DOHH2 (cell line): ENCODE data around the gene TNFRSF13B.
"Not testable (repeated sequence)": the region's sequence is repeated elsewhere in the genome, so short reads cannot be mapped to it uniquely, and the experiment has no call there.

Experiments used
- H3F3A ChIP-seq: fragments of 200-600 bp; sonication (generic), shearing (Covaris generic); 2 replicates; pipeline ENCODE4 v1.6.0; 2016; ENCODE audit warnings: antibody characterized with exemption, mild to moderate bottlenecking; ENCODE audit not compliant: control insufficient read depth, insufficient read depth
- H3K27ac ChIP-seq: fragments of 200-600 bp; sonication (generic); 2 replicates; pipeline ENCODE4 v1.5.1; 2014; ENCODE audit warnings: low read depth, mild to moderate bottlenecking, low read length, moderate library complexity
- H3K27me3 ChIP-seq: fragments of 200-600 bp; sonication (generic); 2 replicates; pipeline ENCODE4 v1.6.1; 2014; ENCODE audit warnings: mild to moderate bottlenecking, low read length, mixed read lengths; ENCODE audit not compliant: control insufficient read depth
- H3K36me3 ChIP-seq: fragments of 200-600 bp; sonication (generic); 2 replicates; pipeline ENCODE4 v1.6.1; 2014; ENCODE audit warnings: mild to moderate bottlenecking, low read length, moderate library complexity, mixed read lengths; ENCODE audit not compliant: control insufficient read depth
- H3K4me1 ChIP-seq: fragments of 200-600 bp; sonication (generic); 2 replicates; pipeline ENCODE4 v1.6.1; 2014; ENCODE audit warnings: mild to moderate bottlenecking, low read length, mixed read lengths; ENCODE audit not compliant: control insufficient read depth
- H3K4me2 ChIP-seq: fragments of 200-600 bp; sonication (generic); 2 replicates; pipeline ENCODE4 v1.6.0; 2014; ENCODE audit warnings: mild to moderate bottlenecking, low read length, moderate library complexity
- H3K4me3 ChIP-seq: fragments of 200-600 bp; sonication (generic); 2 replicates; pipeline ENCODE4 v1.5.1; 2014; ENCODE audit warnings: mild to moderate bottlenecking, low read length, mixed read lengths
- H3K79me2 ChIP-seq: fragments of 200-600 bp; sonication (generic); 2 replicates; pipeline ENCODE4 v1.6.1; 2014; ENCODE audit warnings: mild to moderate bottlenecking, low read length, mixed read lengths; ENCODE audit not compliant: control insufficient read depth
- H3K9me2 ChIP-seq: fragments of 200-600 bp; sonication (generic); replicated peaks from 2 replicates; pipeline ENCODE4 v1.6.1; 2014; ENCODE audit warnings: mild to moderate bottlenecking, low read length, mixed read lengths; ENCODE audit not compliant: control insufficient read depth
- H3K9me3 ChIP-seq: fragments of 200-600 bp; sonication (generic); 2 replicates; pipeline ENCODE4 v1.6.1; 2014; ENCODE audit warnings: antibody characterized with exemption, low read length, mixed read lengths; ENCODE audit not compliant: control insufficient read depth, insufficient read depth
- H4K20me1 ChIP-seq: fragments of 200-600 bp; sonication (generic); 2 replicates; pipeline ENCODE4 v1.6.0; 2014; ENCODE audit warnings: low read depth, mild to moderate bottlenecking, antibody characterized with exemption, low read length, moderate library complexity; ENCODE audit not compliant: control insufficient read depth, insufficient read depth
- CTCF ChIP-seq: fragments of 200-600 bp; sonication (generic); IDR thresholded peaks from one replicate; pipeline ENCODE4 v1.5.1; 2014; ENCODE audit warnings: antibody characterized with exemption, mild to moderate bottlenecking, low read depth, low read length; ENCODE audit not compliant: poor library complexity, severe bottlenecking
- EZH2phosphoT487 ChIP-seq: fragments of 200-600 bp; sonication (generic); IDR thresholded peaks from 2 replicates; pipeline ENCODE4 v1.6.1; 2017; ENCODE audit warnings: borderline replicate concordance, mild to moderate bottlenecking, antibody characterized with exemption, low read length, moderate library complexity, mixed read lengths

The TNFRSF13B gene

DNA sequence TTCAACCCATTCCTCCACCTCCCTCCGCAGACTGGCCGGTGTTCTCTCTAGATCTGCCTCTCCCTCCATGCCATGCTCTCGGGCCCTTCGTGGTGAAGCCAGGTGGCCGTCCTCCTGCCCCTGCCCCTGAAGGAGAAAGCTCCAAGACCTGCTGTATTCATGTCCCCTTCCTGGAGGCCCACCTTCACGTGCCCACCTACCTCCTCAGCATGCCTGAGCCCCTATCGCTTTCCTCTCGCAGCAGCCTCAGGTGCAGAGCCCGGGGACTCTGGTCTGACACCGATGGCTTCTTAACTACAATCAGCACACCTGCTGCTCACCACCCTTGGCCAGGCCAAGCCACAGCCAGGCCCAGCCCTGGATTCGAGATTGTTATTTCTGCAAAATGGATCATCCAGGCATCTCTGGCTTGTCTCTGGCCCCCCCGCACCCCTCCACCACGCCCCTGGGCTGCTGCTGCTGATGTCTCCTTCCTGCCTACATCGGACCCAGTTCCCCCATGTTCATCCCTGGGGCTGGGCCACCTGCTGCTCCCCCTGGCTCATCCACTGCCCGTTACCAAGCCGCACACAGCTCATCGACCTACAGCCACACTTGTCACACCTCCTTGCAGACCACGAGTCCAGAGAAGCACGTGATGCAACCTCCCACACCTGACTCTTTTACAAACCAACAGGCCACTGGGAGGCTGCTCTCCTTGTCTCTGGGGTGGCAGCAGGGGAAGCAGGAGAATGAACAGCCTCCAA is 32.5 kb upstream of the TNFRSF13B start:
- Histone ChIP-seq H3K4me2 (no peak overlapping the region), H4K20me1 (no peaks in the 10 kb centered on the region), H3K27ac (no peak overlapping the region), H3K79me2 (no peaks in the 10 kb centered on the region), H3K9me2 (no peaks in the 10 kb centered on the region), H3K36me3 (no peaks in the 10 kb centered on the region), H3K4me3 (no peak overlapping the region), H3F3A (no peaks in the 10 kb centered on the region), H3K27me3 (no peaks in the 10 kb centered on the region), H3K9me3 (no peaks in the 10 kb centered on the region), H3K4me1 (0 out of 2 replicates have a peak, but pooled peaks cover 2% of the 10 kb centered on the region)
- TF ChIP-seq CTCF (no peak), EZH2phosphoT487 (no peak)

GRCh38 chr17:17002731-17003715 is 31.1 kb upstream of the TNFRSF13B start:
- not testable (repeated sequence) for H3F3A ChIP-seq, H3K27me3 ChIP-seq, H3K4me1 ChIP-seq, H4K20me1 ChIP-seq, H3K4me2 ChIP-seq, H3K4me3 ChIP-seq, H3K9me3 ChIP-seq, H3K9me2 ChIP-seq, H3K36me3 ChIP-seq, H3K79me2 ChIP-seq, H3K27ac ChIP-seq

DNA sequence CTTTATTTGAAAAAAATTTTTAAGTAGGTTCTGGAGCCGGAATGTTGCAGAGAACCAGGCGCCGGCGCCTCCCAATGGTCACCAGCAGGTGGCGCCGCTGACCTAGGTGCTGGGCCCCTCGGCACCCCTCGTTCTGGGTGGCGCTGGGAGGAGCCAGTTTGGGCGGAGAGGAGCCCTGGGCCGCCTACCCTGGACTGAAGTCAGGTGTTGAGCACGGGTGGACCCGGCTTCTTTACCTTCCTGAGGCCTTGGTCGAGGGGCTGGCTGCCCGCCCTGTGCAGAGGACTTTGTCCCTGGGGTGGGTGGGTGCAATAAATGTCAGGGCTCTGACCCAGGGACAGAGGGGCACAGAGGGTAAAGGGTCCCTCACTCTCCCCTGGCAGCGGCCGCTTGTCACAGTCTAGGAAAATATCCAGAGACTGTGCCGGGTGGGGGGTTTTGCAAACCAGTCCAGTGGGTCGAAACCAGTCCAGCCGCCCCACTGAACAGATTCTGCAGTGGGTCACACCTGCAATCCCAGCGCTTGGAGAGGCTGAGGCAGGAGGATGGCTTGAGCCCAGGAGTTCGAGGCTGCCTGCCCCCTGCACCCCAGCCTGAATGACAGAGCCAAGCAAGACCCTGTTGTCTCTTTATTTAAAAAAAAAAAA is 30.1 kb upstream of the TNFRSF13B start:
- Histone ChIP-seq H3K4me3 (no peak overlapping the region), H3K9me2 (no peaks in the 10 kb centered on the region), H3F3A (no peaks in the 10 kb centered on the region), H3K4me1 (0 out of 2 replicates have a peak, but pooled peaks cover 2% of the 10 kb centered on the region), H4K20me1 (no peaks in the 10 kb centered on the region), H3K27me3 (no peaks in the 10 kb centered on the region), H3K79me2 (no peaks in the 10 kb centered on the region), H3K27ac (no peak overlapping the region), H3K4me2 (0 out of 2 replicates have a peak overlapping the region, but pooled peaks have one; percentile 14), H3K36me3 (no peaks in the 10 kb centered on the region), H3K9me3 (no peaks in the 10 kb centered on the region)
- TF ChIP-seq EZH2phosphoT487 (no peak), CTCF (peak; percentile 86)
